Measurements from ENCODE around the gene CTIF.

CTIF gene

DNA sequence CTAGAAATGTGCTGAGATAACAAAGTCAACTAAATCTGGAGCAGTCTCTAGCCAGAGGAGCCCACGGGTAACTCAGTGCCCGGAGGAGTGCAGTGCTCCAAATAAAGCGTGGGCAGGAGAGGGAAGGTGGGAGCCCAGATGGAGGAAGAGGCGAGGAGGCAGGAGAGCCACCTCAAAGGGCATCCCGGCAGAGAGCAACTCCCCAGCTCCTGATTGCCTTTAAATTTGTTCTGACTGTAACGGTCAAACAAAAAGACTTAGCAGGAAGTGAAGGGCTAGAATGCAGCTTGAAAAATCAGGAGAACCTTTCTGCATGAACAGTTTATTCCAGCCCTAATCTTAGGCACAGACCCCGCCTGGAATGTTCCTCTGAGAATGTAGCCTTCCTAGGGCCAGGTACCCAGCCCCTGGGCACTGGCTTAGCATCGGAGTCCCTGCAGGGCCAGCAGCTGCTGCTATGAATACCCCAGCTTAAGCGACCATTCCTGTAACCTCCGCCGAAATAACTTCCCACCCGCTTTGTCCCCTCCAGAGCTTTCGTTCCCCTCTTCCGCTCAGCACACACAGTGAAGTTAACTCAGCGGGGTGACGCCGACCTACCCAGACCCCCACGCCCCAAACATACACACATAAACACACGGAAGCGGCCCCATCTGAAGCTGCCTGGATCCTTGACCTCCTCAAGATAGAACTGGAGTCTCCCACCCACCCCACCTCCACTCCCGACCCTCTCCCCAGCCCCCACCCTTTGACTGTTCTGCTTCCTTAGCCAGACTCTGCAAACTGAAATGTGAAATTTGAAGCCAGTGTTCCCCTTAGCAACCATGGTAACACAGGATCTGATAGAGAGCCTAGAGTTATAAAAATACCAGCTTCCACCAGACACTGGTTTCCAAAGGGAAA, 288.7 kb downstream of the CTIF start:
- DNase-seq, result no peak

DNA sequence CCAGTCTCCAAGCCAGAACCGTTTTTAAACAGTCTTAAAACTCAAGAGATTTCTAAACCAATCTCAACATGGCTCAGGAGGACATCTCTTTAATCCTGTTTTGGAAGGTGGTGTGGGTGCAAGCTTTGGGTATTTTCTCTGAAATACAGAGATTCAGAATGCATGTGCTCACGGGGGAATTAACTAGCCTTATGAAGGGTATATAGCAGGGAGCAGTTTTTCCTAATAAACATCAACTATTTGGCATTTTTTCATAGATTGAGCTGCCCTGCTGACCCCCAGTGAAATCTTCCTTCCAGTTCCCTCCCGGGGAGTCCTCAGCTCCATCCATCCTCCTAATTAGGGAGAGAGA, 289.3 kb downstream of the CTIF start:
- DNase-seq, result no peak

DNA sequence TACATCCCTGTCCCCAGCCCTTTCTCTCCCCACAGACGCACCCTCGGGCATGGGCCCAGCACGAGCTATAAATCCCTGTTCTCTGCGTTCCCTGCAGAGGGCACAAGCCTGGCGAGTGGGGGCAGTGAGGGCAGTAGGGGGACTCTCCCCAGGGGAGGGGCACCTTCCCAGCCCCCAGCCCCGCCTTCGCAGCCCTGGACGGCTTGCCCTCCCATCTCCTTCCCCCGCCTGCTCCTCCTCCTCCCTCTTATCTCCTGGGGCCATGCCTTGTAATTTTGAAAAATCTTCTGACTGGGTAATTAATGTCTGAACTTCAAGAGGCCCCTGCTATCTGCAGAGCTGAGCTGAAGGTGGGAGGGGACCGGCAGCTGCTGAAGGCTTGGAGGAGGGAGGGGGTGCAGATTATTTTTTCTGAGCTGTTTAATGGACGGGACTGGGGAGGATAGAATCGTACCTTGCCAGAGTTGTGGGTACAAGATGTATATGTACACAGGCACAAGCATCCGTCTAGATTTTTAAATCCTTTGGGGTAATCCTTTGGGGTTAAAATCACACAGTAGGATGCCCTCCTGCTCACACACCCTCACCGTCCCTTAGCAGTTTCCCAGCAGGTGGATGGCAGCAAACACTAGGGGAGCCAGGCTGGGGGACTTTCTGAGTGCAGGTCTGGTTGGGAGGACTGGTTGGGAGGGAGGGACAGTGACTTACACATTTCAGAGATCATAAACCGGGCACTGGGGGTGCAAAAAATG, 290.0 kb downstream of the CTIF start:
- no peak for DNase-seq

DNA sequence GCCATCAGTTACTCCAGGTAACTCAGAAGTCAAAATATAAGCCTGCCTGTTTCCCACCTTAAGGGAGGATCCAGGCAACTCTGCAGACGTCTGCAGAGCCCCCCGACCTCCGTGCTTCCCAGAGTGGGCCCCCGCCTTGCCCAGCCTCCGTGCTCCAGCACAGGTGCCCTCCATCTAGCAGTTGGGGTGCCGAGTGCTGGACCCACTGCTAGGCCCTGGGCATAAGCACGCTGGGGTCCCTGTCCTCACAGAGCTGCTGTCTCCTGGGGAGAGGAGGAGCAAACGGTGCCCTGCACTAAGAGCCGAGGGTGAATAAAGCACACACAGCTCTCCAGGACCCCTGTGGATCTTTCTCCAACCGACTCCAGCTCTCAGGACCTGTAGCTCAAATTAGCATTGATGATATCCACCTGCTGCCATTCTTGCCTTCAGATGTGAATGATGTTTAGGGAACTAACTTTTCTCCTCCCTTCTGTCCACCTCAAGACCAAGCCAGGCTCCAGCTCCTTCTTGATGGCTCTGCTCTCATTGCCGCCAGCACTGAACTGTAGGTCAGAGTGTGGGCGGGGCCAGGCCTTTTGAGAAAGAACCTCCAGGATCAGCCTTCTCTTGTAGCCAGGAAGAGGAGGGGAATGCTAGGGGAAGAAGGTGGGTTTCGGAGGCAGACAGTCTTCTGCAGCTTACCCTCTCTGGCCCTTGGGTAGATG, 290.8 kb downstream of the CTIF start:
- DNase-seq, result no peak

DNA sequence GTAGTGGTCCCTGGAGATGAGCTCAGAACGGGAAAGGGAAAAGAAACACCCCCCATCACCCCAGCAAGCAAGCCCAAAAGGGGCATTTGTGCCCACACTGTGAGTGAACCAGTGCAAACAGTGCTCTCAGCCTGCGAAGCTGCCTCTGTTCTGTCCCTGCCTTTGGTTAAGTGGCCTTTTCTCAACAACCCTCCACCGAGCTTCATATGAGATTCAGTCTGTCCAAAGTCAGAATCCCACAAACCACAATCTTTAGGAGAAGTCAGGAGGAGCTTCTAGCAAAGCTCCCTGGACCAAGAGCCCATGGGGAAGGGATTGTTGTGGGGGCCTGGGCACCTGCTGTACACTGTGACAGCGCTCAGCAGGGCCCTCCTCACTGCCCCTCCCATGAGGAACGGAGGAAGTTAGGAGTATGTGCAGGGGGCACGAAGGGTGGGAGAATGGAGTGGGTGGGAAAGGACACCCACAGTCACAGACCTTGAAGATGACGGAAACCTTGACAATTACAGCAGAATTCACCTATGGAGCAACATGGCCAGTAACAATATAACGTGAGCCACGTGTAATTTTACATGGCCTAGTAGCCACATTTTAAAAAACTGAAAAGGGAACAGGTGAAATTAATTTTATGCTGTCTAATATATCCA, 292.4 kb downstream of the CTIF start:
- DNase-seq, result no peak

DNA sequence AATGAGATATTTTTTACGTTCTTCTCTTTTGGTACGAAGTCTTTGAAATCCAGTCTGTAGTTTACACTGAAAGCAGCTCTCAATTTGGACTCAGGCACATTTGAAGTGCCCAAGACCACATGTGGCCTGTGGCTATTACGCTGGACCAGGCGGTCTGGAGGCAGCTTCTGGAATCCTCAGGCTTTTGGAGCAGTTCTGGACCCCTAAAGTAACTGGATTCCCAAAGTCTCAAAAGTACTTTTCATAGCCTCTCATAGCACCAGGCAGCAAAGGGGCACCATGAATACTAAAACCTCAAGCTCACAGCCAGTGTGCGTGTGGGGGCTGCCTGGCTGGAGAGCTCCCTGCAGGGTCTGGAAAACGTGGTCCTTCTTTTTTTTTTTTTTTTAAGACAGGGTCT, 293.0 kb downstream of the CTIF start:
- no peak for DNase-seq

DNA sequence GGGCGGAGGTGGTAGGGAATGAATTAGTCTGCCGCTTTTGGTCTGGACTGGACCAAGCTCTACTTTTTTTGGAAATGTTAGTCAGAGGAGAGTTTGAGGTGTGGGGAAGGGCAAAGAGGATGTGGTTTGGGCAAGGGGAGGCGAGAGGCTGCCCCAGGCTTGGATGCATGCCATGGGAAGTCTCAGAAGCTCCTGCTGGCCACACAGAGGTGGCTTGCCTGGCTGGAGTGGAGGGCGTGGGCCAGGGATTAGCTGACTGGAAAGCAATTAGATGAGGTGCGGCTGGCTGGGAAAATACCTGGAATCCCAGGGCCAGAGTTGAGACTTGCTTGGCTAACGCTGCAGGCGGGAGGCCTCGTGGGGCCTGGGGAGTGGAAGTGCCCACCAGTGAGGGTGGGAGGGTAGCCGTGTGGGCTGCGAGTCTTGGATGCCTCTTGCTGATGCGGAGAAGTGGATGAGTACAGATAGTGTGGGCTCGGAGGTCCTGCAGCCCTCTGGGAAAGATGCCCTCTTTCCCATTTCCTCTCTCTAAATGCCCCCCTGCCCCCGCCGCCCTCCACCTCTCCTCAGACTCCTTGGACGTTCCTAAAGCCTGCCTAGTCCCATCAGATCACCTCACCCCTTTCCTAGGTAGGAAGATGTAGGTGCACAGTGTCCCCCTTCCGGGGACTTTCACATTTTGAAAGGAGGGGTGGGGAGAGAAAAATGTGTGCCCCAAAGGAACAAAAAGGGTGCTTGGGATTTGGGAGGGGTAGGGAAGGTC, 294.3 kb downstream of the CTIF start:
- peak; percentile 30 for DNase-seq

DNA sequence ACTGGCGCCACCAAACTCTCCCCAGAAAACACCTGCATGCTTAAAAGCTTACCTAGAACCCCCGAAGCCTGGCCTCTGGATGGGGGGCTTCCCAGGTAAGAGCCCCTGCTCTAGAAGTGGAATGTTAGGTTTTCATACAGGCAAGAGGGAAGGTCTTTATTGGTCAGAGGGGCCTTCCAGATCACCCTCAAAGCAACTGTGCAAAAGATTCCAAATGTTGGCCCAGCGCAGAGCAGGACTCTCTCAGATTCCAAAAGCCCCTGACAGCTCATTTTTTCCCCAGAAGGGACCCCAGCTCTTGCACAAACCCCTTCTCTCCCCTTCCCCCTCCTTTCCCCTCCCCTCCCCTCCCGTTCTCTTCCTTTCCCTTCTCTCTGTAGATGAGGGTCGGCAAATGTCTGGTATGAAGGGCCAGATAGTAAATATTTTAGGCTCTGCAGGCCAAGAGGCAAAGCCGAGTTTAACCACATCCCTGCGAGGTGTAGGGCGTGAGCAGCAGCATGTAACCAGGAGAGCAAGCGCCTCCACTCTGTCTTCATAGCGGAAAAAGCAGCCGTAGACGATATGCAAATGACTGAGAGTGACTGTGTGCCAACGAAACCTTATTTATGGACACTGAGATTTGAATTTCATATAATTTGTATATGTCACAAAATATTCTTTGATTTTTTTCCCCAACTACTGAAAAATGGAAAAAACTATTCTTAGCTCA, 295.0 kb downstream of the CTIF start:
- no peak for DNase-seq

DNA sequence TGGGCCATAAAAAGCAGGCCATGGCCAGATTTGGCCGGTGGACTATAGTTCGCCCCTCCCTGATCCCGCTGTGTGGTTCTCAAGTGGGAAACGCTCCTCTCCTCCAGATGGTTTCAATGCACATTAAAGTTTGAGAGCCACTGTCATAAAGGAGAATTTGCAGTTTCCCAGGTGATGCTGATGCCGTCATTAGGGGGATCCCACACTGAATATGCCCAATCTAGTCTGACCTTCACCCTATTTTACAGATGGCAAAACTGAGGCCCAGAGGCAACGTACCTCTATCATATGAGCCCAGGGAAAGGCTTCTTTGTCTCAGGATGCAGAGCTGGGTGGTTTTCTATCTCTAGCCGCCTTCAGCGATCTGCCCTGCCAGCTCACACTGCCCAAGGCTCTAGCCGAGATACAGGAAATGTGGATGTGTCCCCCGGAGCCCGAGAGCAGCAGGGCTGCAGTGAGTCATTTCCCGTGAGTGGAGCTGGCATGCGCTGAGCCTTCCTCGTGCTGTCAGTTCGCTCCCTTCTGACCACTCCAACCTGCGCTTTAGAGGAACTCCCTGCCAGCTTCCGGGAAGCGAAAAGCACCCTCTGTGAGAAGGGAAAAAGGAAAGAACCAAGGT, 295.7 kb downstream of the CTIF start:
- DNase-seq, result no peak

DNA sequence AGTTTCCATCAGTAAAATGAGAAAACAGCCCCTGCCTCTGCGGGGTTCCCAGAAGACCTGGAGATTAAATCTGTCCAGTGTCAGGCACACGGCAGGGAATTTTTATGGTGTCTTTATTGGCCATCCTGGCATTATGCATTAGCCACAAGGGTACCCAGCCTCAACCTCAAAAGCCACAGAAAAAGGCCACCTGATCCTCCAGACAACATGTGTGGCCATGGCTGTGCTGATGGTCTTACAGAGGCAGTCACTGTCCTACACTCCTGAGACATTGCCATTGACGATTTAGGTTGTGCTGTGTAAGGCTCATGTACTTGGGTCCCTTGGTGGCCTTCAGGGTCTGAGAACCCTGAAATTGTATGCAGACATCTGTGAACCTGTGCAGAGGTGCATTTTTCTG, 296.3 kb downstream of the CTIF start:
- no peak for DNase-seq

DNA sequence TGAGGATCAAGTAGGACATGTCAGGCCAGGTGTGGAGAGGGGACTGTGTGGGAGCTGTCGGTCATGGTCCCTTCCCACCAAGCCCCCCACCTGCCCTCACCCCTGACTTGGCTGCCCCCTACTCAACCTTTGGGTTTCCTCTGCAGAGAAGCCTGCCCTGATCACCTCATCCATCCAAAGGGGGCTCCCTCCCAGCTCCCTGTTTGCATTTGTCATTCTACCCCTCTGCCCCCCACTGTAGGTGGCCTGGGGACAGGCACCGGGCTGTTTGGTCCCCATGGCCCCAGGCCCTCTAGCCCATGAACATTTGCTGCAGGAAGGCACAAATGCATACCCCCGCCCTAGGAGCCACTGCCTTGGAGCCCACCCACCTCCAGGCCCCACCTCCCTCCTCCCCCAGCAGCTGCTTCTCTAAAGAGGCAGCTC, 296.9 kb downstream of the CTIF start:
- DNase-seq, result no peak

DNA sequence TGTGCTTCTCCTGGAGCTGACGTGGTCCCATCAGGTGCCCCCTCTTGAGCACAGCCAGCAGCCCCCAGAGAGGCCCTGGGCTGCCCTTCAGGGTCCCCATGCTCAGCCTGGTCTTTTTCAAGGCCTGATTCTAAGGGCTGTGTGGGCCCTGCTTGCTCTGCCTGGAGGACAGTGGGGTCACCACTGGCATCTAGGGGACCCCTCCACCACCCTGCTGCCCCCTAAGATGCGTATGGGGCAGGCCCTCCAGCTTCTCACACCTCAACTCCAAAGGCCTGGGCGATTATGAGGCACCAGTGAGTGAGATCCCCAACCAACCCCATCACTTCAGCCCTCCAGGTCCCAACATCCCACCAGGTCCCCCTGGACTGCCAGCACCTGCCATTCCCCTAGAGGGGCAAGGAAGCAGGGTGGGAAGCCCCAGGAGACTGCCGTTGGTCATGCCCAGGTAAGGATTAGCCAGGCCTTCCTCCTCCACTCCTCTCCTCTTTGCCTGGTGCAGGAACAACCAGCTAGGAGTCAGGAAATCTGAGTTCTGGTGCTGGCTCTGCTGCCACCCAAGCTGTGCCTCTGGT, 297.5 kb downstream of the CTIF start:
- DNase-seq, result no peak

DNA sequence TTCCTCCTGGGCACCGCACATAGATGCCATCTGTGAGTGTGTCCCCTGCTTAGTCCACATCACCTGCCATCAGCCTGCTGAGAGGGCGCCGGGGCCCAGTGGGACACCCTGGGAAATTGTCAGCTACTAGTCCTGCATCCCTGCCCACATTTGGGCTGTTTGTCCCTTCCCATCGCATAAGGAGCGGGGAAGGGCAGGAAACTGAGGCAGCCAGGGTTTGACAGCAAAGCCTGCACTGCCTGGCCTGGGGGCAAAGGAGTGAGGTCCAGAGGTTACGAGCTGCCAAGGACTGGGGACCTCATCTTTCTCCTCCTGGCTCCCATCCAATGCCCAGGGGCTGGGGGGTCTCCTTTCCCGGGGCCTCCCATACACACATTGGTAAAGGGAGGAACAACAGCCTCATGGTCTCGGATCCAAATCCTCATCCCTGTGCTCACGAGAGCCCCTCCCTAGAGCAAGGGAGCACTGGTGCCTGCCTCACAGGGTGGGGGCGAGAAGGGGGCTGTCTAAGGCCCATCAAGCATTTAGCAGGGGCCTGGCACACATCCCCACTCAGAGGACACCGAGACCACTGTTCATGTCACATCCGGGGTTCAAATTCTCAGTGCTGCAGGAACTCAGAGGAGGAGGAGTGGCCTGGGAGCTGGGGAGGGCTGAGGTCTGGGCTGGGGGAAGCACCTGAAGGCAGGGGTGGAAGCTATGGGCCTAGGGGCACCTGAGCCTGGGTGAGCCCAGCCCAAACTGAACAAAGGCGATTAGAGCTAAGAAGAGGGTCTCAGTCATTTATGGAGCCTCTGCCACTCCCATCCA, 298.2 kb downstream of the CTIF start:
- DNase-seq, result no peak

DNA sequence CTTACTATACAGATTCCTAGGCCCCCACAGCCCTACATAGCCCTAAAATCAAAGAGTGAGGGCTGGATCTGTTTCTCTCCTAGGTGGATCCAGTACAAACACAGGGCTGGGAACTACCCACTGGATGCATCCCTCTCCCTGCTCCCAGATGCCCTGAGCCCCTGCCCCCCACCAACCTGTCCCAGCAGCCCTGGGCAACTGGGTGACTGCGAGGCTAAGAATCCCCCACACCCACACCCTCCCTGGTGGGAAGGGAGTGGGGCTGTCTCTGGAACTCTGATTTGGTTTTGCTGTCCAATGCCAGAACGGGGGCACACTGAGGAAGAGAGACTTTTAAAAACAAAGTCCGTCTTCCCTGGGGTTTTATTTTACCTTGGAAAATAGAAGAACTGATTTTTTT, 298.8 kb downstream of the CTIF start:
- no peak for DNase-seq

DNA sequence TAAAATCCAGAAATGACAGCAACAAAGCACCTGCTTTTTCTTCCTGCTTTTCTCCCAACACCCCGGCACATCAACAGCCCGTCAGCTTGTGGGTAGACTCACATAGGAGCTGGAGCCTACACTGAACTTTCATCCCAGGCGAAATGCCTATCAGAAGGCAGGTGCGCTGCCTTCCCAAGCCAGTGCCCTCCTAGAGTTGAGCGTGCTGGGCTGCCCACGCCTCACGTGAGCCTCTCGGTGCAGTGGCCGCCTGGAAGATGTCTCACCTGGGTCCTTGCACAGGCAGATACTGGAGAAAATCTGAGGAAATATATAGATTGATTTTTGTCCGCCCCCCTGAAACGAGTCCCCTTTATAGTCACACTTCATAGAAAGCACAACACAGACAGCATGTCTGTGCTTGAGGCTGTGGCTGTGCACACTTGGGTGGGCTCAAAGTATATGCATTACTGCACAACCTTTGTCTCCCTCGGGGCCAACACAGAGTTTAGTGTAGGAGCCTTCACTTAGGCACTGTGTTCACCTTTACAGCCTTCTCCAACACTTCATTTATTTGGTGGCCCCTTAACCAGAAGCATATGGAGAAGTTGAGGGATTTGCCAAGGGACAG, 299.4 kb downstream of the CTIF start:
- no peak for DNase-seq

DNA sequence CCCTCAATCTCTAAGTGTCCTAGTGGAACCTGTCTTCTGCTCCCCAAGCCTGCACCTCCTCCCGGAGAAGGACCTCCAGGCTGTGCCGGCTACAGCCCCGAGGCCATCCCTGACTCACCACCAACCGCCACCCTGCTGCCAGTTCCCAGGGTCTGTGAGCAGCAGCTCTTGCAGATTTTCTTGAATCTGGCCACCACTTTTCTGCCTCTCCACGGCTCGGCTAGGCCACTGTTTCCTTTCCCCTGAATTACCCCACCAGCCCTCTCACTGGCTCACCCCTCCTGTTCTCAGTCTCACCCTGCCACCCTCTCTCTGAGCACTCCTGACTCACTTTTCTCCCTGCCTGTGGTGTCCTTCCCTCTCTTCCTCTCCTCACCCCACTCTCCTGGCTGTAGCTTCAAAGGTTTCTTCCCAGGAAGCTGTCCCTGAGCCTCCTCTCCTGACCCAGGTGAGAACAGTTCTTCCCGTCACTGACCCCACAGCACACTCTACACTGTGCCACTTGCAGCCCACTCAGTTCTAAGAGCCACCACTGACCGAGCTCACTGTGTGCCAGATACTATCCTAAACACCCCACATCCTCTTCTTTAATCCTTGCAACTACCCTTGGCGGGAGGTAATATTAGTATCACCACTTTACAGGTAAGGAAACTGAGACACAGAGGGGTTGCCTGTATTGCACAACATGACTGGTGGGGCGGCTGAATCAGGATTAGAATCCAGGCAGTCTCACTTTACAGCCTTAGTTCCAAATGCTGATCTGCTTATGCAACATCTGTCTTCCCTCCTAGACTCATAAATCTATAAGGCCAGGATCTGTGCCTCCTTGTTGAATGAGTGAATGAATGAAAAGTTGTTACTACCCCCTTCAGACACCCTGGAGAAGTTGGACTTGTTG, 300.3 kb downstream of the CTIF start:
- no peak for DNase-seq

DNA sequence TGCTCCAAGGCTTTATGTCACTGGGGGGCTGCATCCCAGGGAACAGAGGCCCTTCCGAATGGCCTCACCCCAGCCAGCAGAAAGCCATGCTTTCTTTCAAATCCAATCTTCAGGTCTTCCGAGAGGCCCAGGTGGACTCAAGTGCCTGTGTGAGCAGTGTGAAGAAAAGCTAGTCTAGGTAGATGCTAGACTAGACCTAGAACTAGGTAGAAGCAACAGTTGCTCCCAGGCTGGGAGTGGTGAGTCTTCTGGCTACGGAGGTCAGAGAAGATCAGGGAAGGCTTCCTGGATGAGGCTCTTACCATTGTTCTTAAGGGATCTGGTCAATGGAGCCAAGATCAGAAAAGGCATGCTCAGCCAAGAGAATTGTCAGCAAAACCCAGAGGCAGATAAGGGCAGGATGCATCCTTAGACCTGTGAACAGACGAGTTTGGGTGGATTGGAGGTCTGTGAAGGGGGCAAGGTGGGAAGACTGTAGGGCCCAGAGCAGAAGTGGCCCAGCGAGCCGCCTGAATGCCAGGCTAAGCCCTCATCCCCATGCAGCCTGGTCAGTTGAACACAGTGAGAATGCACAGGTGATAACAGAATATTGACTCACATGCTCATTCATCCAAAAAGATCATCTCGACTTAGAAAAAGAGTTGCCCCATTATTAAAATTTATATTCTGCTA, 301.1 kb downstream of the CTIF start:
- no peak for DNase-seq

DNA sequence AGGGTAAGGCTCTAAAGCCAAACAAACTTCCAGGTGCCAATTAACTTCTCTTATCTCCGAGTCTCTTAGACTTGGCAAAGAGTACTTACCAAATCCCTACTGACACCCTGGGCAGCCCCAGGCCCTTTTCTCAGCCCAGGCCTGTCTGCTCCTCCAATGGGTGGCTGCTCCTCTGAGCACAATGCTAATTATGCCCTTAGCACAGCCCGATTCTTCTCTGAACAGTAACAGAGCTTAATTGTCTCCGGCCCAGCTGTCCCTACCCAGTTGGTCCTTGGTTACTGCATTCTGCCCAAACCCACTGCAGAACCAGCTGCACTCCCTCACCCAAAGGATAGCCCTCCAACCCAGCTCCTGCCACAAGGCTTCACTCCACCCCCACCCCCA, 301.7 kb downstream of the CTIF start:
- DNase-seq, result no peak
